H9 (cell line): ENCODE data around the gene ITGA11. TPM values are rescaled to one million over a fixed set of nuclear protein-coding genes. Genes with fewer than 3 reads are reported as not detected.

Source experiments
- DNase-seq: peaks from one replicate; pipeline ENCODE4 v3.0.0-alpha.2; 2017
- H2AFZ ChIP-seq: one replicate; pipeline ENCODE4 v1.6.1; 2013; ENCODE audit warnings: mild to moderate bottlenecking, low read length, control low read depth, moderate library complexity
- H2AK5ac ChIP-seq: 2 replicates; pipeline ENCODE4 v1.6.1; 2013; ENCODE audit warnings: low read length, control low read depth, mixed read lengths; ENCODE audit not compliant: insufficient read length
- H2BK120ac ChIP-seq: one replicate; pipeline ENCODE4 v1.6.1; 2013; ENCODE audit warnings: low read depth, mild to moderate bottlenecking, low read length, control low read depth, inconsistent platforms; ENCODE audit not compliant: poor library complexity, severe bottlenecking
- H2BK12ac ChIP-seq: 2 replicates; pipeline ENCODE4 v1.6.1; 2013; ENCODE audit warnings: low read length, control low read depth, mixed read lengths, low read depth; ENCODE audit not compliant: insufficient read length
- H2BK15ac ChIP-seq: 2 replicates; pipeline ENCODE4 v1.6.1; 2013; ENCODE audit warnings: low read depth, low read length, control low read depth
- H2BK20ac ChIP-seq: one replicate; pipeline ENCODE4 v1.6.1; 2013; ENCODE audit warnings: low read depth, mild to moderate bottlenecking, low read length, control low read depth, inconsistent platforms; ENCODE audit not compliant: poor library complexity, severe bottlenecking
- H2BK5ac ChIP-seq: 2 replicates; pipeline ENCODE4 v1.6.1; 2013; ENCODE audit warnings: low read length, control low read depth, mixed read lengths; ENCODE audit not compliant: insufficient read length
- H3K14ac ChIP-seq: 2 replicates; pipeline ENCODE4 v1.6.1; 2013; ENCODE audit warnings: low read length, control low read depth; ENCODE audit not compliant: insufficient read depth
- H3K18ac ChIP-seq: 2 replicates; pipeline ENCODE4 v1.6.1; 2013; ENCODE audit warnings: low read depth, mild to moderate bottlenecking, mixed read lengths, low read length, control low read depth; ENCODE audit not compliant: insufficient read length
- H3K23ac ChIP-seq: 2 replicates; pipeline ENCODE4 v1.6.1; 2013; ENCODE audit warnings: low read length, control low read depth, mixed read lengths, low read depth; ENCODE audit not compliant: insufficient read length
- H3K23me2 ChIP-seq: 2 replicates; pipeline ENCODE4 v1.6.1; 2013; ENCODE audit warnings: low read depth, mild to moderate bottlenecking, mixed read lengths, low read length, control low read depth; ENCODE audit not compliant: insufficient read length, poor library complexity, severe bottlenecking
- H3K27ac ChIP-seq: 2 replicates; pipeline ENCODE4 v1.5.1; 2013; ENCODE audit warnings: low read length, control low read depth, mixed read lengths, low read depth; ENCODE audit not compliant: insufficient read length
- H3K27me3 ChIP-seq: 2 replicates; pipeline ENCODE4 v1.6.1; 2013; ENCODE audit warnings: low read length, control low read depth, inconsistent platforms; ENCODE audit not compliant: insufficient read depth
- H3K4ac ChIP-seq: 2 replicates; pipeline ENCODE4 v1.6.1; 2013; ENCODE audit warnings: low read depth, mild to moderate bottlenecking, control low read depth, inconsistent platforms, low read length, moderate library complexity
- H3K4me1 ChIP-seq: 2 replicates; pipeline ENCODE4 v1.6.1; 2013; ENCODE audit warnings: low read length, control low read depth, inconsistent platforms; ENCODE audit not compliant: insufficient read depth
- H3K4me2 ChIP-seq: 2 replicates; pipeline ENCODE4 v1.6.1; 2013; ENCODE audit warnings: low read length, control low read depth, mixed read lengths; ENCODE audit not compliant: insufficient read length, insufficient read depth
- H3K56ac ChIP-seq: 2 replicates; pipeline ENCODE4 v1.6.1; 2013; ENCODE audit warnings: low read depth, mild to moderate bottlenecking, mixed read lengths, low read length, control low read depth; ENCODE audit not compliant: insufficient read length
- H3K79me1 ChIP-seq: 2 replicates; pipeline ENCODE4 v1.6.1; 2013; ENCODE audit warnings: low read depth, mild to moderate bottlenecking, moderate library complexity, low read length, control low read depth, inconsistent platforms; ENCODE audit not compliant: insufficient read depth, poor library complexity, severe bottlenecking
- H3K79me2 ChIP-seq: 2 replicates; pipeline ENCODE4 v1.6.1; 2013; ENCODE audit warnings: low read length, control low read depth, inconsistent platforms; ENCODE audit not compliant: insufficient read depth
- H3K9ac ChIP-seq: 2 replicates; pipeline ENCODE4 v1.6.1; 2013; ENCODE audit warnings: low read length, control low read depth, mixed read lengths; ENCODE audit not compliant: insufficient read length; ENCODE audit errors: extremely low read depth
- H3K9me3 ChIP-seq: one replicate; pipeline ENCODE4 v1.6.1; 2013; ENCODE audit warnings: low read depth, low read length, inconsistent platforms; ENCODE audit not compliant: control insufficient read depth
- H3T11ph ChIP-seq: one replicate; pipeline ENCODE4 v1.6.1; 2013; ENCODE audit warnings: mild to moderate bottlenecking, low read length, control low read depth, inconsistent platforms
- H4K20me1 ChIP-seq: one replicate; pipeline ENCODE4 v1.6.1; 2013; ENCODE audit not compliant: control insufficient read depth, insufficient read length, insufficient read depth
- H4K5ac ChIP-seq: 2 replicates; pipeline ENCODE4 v1.6.1; 2013; ENCODE audit warnings: low read depth, mild to moderate bottlenecking, mixed read lengths, low read length, control low read depth; ENCODE audit not compliant: insufficient read length
- H4K8ac ChIP-seq: replicated peaks from 2 replicates; pipeline ENCODE4 v1.6.1; 2013; ENCODE audit warnings: low read length, control low read depth, mixed read lengths, low read depth; ENCODE audit not compliant: insufficient read length
- H4K91ac ChIP-seq: 2 replicates; pipeline ENCODE4 v1.6.1; 2013; ENCODE audit warnings: low read depth, mild to moderate bottlenecking, moderate library complexity, mixed read lengths, low read length, control low read depth; ENCODE audit not compliant: insufficient read length
- H3K27ac Mint-ChIP-seq, 3 experiments: 2 replicates in 2 of 3; 3 replicates in 1 of 3; pipeline ENCODE4 v1.8.0; 2020 to 2021; ENCODE audit warnings: mixed read lengths in 3 of 3, mild to moderate bottlenecking in 1 of 3, moderate library complexity in 1 of 3
- H3K27me3 Mint-ChIP-seq: 2 replicates; pipeline ENCODE4 v1.8.0; 2021; ENCODE audit warnings: low read depth, mild to moderate bottlenecking, moderate library complexity, mixed read lengths
- H3K36me3 Mint-ChIP-seq, 3 experiments: 2 replicates in 2 of 3; 3 replicates in 1 of 3; pipeline ENCODE4 v1.8.0; 2020 to 2021; ENCODE audit warnings: low read depth in 3 of 3, mixed read lengths in 3 of 3; ENCODE audit not compliant: insufficient read depth in 1 of 3
- H3K4me1 Mint-ChIP-seq, 2 experiments: 2 replicates each; pipeline ENCODE4 v1.8.0; 2020; ENCODE audit warnings: mixed read lengths in 2 of 2
- H3K4me3 Mint-ChIP-seq, 2 experiments: 2 replicates in 1 of 2; 3 replicates in 1 of 2; pipeline ENCODE4 v1.8.0; 2020 to 2021; ENCODE audit warnings: mild to moderate bottlenecking in 2 of 2, mixed read lengths in 2 of 2, moderate library complexity in 1 of 2
- H3K9me3 Mint-ChIP-seq, 2 experiments: 2 replicates in 1 of 2; 3 replicates in 1 of 2; pipeline ENCODE4 v1.8.0; 2020; ENCODE audit warnings: mild to moderate bottlenecking in 2 of 2, mixed read lengths in 2 of 2, moderate library complexity in 1 of 2
- CTCF ChIP-seq: fragments of 200-600 bp; sonication (generic); conservative IDR thresholded peaks from 3 replicates; pipeline ENCODE4 v1.8.0; 2021; ENCODE audit warnings: antibody characterized with exemption, mild to moderate bottlenecking
- WGBS: extraction: QIAGEN DNeasy Blood & Tissue Kit; methylation state at CpG from one replicate; pipeline ENCODE4 v1.1.7; 2013; ENCODE audit warnings: missing lambda C conversion rate, low lambda C conversion rate, mixed read lengths; ENCODE audit not compliant: insufficient read length; ENCODE audit errors: extremely low coverage; 5-methylcytosine and 5-hydroxymethylcytosine counted together
- total RNA-seq: library from RNA; stranded (reverse); gene quantifications from 2 replicates; pipeline ENCODE4 v1.2.1, GENCODE V29; 2021

Gene ITGA11
- total RNA-seq, 1 experiment from 2014 or later: 0.07 TPM

- Histone ChIP-seq H3T11ph (no peak overlapping the region), H2BK5ac (no peak overlapping the region), H2BK12ac (no peak overlapping the region), H2AK5ac (no peak overlapping the region), H3K9ac (no peak overlapping the region), H3K79me2 (no peaks in the 10 kb centered on the region), H2BK20ac (no peak overlapping the region), H4K20me1 (no peaks in the 10 kb centered on the region), H3K27ac (no peak overlapping the region), H4K91ac (no peak overlapping the region), H3K4ac (no peak overlapping the region), H2BK120ac (no peak overlapping the region), H3K4me2 (peak overlapping the region; percentile 4), H3K56ac (no peak overlapping the region), H3K23ac (no peak overlapping the region), H4K5ac (no peak overlapping the region), H3K14ac (no peak overlapping the region), H3K79me1 (no peaks in the 10 kb centered on the region), H3K27me3 (no peaks in the 10 kb centered on the region), H4K8ac (no peak overlapping the region), H3K9me3 (no peaks in the 10 kb centered on the region), H3K23me2 (no peaks in the 10 kb centered on the region), H3K18ac (no peak overlapping the region), H2BK15ac (no peak overlapping the region), H3K4me1 (peaks cover 2% of the 10 kb centered on the region; the same call in 1 of the 2 replicates), H2AFZ (no peak overlapping the region)
- no peak for TF ChIP-seq CTCF
- Mint-ChIP-seq H3K4me3 (peak overlapping the region in 1 of 2 experiments; percentile 26; a peak in 1 of 5 replicates), H3K27me3 (no peaks in the 10 kb centered on the region), H3K36me3 (no peaks in the 10 kb centered on the region), H3K27ac (no peak overlapping the region), H3K9me3 (no peaks in the 10 kb centered on the region), H3K4me1 (peaks cover 26 to 49% of the 10 kb centered on the region in 2 experiments)
- WGBS: no CpG with 5 or more reads among the region's 11 CpGs
- peak; percentile 67 for DNase-seq
Observed at GRCh38 chr15:68315495-68316031, 116.4 kb downstream of the ITGA11 start.
